ENCODE results near the gene GJB2. TPM values are rescaled to one million over a fixed set of nuclear protein-coding genes. Genes with fewer than 3 reads are reported as not detected.

Gene GJB2
- total RNA-seq, 1 donor from 2014 or later = 5.7 TPM

DNA sequence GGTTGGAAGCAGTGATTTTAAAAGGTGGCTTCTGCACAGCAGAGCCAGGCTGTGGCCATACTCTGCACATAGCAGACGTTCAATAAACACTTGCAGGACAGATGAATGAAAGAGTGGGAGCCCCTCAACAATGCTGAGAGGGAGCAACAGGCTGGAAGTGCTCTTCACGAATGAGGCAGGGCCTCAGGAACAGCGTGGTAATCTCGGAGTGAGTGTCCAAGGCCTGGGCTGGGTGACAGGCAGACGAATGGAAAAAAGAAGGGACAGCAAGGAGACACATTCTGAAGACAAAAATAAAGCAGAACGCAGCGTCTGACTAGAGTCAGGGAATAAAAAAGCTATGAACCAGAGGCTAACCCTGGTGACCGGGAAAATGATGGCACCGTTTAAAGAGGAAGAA lies 43.0 kb downstream of the GJB2 start:
- no peak overlapping the region for H3K4me3 ChIP-seq (ENCODE audit: low read depth, low read length)
- TF ChIP-seq, protein P1, sequence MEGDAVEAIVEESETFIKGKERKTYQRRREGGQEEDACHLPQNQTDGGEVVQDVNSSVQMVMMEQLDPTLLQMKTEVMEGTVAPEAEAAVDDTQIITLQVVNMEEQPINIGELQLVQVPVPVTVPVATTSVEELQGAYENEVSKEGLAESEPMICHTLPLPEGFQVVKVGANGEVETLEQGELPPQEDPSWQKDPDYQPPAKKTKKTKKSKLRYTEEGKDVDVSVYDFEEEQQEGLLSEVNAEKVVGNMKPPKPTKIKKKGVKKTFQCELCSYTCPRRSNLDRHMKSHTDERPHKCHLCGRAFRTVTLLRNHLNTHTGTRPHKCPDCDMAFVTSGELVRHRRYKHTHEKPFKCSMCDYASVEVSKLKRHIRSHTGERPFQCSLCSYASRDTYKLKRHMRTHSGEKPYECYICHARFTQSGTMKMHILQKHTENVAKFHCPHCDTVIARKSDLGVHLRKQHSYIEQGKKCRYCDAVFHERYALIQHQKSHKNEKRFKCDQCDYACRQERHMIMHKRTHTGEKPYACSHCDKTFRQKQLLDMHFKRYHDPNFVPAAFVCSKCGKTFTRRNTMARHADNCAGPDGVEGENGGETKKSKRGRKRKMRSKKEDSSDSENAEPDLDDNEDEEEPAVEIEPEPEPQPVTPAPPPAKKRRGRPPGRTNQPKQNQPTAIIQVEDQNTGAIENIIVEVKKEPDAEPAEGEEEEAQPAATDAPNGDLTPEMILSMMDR (conservative IDR thresholded peaks at IDR 0.05; ENCODE audit: low read depth, low read length) = no peak
- DNase-seq (ENCODE audit: low read depth) = no peak

DNA sequence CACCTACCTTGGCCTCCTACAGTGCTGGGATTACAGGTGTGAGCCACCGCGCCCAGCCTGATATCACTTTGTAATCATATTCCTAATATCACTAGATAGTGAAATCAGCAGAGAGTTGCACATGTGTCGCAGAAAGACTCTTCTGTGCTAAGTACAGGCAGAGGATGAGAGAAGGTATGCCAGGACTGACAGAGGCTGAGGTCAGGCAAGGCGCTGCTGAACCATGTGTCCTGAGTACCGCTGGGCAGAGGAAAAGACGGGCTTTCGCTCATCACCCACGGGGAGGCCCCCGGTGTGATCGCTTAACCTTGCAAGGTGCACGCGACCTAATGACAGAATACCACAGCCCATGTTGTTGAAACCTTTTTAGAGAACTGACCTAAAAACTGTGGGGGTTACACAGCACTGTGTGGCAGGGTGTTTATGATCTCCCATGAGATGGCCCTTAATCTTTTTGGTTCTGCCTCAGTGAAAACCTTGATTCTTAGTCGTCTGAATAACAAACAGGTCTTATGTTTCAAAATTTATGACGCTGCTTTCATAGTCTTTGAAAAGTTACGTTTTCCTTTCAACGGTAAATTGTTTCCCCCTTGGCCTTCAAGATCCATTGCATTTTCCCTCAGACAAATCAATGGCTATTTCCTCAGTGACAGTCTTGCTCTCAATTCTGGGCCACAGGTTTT lies 44.1 kb downstream of the GJB2 start:
- TF ChIP-seq, protein P1 (conservative IDR thresholded peaks at IDR 0.05; ENCODE audit: low read depth, low read length) = no peak
- no peak overlapping the region for H3K4me3 ChIP-seq (ENCODE audit: low read depth, low read length)
- no peak for DNase-seq (ENCODE audit: low read depth)

DNA sequence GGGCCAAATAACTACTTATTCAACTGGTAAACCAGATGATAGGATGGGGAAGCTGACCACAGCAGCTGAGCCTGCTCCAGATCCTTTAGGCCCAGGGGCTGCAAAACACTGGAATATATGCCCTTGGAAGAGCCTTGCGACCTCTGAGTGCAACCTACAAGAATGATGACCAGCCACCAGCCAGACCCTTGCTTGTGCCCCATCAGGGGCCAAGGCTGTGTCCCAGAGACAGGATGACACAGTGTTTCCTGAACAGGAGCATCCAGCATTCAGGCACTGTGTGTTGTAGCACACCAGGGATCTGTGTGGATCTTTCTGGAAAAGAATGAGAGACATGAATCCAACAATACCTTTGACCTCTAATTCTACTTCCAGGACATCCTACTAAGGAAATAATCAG lies 46.4 kb downstream of the GJB2 start:
- no peak overlapping the region for H3K4me3 ChIP-seq (ENCODE audit: low read depth, low read length)
- TF ChIP-seq, protein P1 (conservative IDR thresholded peaks at IDR 0.05; ENCODE audit: low read depth, low read length) = no peak

DNA sequence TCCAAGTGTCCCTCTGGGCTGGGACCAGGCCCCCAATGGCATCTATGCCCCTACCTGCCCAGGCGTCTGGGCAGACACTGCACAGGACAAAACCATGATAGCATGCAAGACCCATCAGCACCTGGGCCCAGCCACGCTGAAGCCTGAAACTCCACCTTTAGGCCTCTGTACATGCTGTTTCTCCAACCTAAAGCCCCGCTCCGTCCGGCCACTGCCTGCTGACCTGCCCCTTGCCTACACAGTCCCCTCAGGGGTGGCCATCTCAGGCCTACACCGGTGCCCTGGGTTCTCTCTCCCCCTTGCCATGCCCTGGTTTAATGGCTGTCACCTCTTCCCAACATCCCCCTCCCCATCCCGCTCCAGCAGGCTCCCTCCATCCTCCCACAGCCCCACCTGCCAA lies 47.2 kb downstream of the GJB2 start:
- DNase-seq (ENCODE audit: low read depth) = no peak
- H3K4me3 ChIP-seq (ENCODE audit: low read depth, low read length) = no peak overlapping the region
- TF ChIP-seq, protein P1 (conservative IDR thresholded peaks at IDR 0.05; ENCODE audit: low read depth, low read length) = no peak

More for the DNA sequence above, 46.4 kb downstream of the GJB2 start:
- no peak for DNase-seq (ENCODE audit: low read depth)

DNA sequence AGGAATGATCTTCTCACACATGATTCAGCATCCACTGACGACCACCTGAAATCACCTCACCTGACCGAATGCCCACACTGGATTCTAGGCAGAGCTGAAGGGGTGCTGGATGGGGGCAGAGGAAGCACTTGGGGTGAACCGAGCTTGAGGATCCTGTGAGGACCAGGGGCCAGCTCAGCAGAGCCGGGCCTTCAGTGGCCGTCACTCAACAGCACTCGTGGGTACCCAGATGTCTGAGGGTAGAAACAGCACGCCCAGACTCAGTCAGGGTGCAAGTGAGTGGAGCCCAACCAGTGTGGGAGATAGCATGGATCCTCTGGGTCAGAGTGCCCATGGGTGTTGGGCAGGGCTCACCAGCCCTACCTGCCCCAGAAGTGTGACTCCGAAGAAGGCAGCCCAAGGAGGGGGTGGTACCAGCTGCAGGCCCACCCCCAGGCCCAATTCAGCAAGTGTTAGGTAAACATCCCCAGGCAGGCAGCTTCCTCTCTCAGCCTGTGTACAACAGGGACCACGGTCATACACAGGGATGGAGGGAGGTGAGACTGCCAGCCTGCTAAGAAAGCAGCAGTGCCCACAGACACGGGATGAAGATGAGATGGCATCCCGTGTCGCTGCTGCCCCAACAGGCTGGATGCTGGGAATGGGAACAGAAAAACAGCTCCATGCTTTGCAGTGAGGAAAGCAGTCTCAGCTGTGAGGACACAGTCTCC lies 48.4 kb downstream of the GJB2 start:
- TF ChIP-seq, protein P1 (conservative IDR thresholded peaks at IDR 0.05; ENCODE audit: low read depth, low read length) = no peak
- H3K4me3 ChIP-seq (ENCODE audit: low read depth, low read length) = no peak overlapping the region
- DNase-seq (ENCODE audit: low read depth) = no peak

DNA sequence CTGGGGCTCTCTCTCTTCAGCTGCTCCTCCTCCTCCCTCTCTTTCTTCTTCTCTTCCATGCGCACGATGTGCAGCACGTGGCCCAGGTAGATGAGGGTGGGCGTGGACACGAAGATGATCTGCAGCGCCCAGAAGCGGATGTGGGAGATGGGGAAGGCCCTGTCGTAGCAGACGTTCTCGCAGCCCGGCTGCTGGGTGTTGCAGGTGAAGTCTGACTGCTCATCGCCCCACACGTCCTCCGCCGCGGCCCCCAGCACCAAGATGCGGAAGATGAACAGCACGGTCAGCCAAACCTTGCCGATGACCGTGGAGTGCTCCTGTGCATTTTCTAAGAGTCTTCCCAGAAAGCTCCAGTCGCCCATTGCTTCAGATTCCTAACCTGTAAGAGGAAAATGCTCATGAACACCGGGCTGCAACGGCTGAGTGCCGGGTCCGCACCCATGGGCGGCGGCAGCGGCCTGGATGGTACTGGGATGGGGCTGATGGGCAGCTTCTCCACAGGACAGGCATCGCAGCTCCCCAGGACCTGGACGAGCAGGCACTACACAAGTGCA lies 49.7 kb downstream of the GJB2 start:
- no peak for DNase-seq (ENCODE audit: low read depth)
- no peak overlapping the region for H3K4me3 ChIP-seq (ENCODE audit: low read depth, low read length)
- TF ChIP-seq, protein P1 (conservative IDR thresholded peaks at IDR 0.05; ENCODE audit: low read depth, low read length) = no peak

All from epithelial cell of proximal tubule (primary cell).